Left lobe of liver (tissue), 2 donors: ENCODE data around the gene ATOH8. TPM values are rescaled to one million over a fixed set of nuclear protein-coding genes. Genes with fewer than 3 reads are reported as not detected.
"Not testable (repeated sequence)": the region's sequence is repeated elsewhere in the genome, so short reads cannot be mapped to it uniquely, and the experiment has no call there.

ENCODE experiments used
- ATAC-seq: fragments of 200-7000 bp; cut with Tn5 transposase; one replicate; pipeline ENCODE4 v1.9.1; 2020; ENCODE audit warnings: mild to moderate bottlenecking, moderate library complexity
- DNase-seq: peaks from one replicate; pipeline ENCODE4 v3.0.0-alpha.2; 2020; ENCODE audit warnings: low spot score
- total RNA-seq: library from RNA; stranded (reverse); gene quantifications from one replicate; pipeline ENCODE4 v1.2.1, GENCODE V29; 2021
- donor health status: DM: no; HTN: no; CAD: no; lungs with moderate emphysema.
- donor health status: DM: no; HTN: yes; CAD: no.

The ATOH8 gene
- total RNA-seq, 1 donor from 2014 or later, result 28.0 TPM

DNA sequence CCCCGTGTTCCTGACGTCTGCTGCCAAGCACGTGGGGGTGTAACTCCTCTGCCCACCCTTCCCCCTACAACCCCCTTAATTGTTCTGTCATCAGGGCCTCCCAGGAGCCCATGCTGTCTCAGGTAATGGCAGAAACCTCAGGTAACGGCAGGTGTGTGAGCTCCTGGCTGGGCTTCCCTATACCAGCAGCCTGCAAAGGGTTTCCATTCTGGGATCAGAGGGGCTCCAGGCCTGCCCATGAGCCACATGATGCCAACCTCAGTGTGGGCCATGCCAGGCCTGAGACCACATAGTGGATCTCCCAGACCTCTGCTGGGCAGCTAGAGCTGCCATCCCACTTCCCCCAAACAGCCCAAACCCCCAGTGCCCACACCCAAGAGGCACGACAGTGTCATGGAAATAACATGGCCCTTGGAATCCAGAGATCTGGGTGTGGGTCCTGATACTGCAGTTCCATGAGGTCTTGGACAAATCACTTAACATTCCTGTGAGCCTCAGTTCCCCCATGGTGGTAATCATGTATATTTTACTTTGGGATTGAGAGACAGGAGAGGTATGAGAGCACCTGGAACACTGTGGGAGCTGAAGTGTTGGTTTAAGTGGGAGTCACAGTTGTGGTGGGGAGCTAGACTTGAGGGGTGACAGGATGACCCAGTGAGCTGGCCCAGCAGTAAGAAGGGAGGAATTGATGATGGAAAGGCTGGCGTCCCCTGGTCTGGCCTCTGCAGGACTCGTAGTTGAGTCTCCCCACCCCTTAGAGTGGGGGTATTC lies 59.6 kb downstream of the ATOH8 start:
- DNase-seq, result peak; percentile 42
- ATAC-seq, result no peak

DNA sequence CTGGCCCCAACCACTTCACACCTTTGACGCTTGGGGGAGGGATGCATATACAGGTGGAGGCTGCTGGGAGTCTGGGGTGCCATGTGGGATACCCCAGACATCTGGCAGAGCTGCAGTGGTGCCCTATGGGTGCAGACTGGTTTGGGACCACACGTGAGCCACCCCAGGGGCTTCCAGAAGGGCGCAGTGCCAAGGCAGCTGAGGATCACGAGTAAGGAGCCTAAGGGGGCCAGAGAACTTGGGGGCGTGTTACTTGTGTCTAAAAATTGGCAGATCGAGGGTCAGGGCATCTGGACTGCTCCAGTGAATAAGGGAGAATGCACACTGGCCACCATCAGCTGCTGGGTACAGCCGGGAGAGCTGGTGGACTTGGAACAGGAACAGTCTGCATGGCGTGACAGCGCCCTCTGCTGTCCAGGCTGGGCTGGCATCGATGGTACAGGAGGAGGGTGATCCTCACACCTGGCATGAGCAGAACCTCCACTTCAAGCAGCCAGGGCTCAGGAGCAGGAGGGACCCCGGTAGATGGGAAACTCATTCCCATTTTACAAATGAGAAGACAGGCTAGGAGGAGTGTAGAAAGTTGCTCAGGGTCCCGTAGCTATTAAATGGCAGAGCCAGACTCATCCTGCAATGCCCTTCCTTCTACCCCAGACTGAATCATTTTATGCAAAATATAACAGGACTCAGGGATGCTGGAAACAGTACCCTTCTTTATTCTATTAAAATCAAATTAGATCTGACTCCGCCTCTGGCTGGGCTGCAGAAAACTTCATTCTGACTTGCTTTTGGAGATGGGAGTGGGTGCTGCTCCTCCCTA lies 60.4 kb downstream of the ATOH8 start:
- peak; percentile 93 for DNase-seq
- peak; percentile 97 for ATAC-seq

DNA sequence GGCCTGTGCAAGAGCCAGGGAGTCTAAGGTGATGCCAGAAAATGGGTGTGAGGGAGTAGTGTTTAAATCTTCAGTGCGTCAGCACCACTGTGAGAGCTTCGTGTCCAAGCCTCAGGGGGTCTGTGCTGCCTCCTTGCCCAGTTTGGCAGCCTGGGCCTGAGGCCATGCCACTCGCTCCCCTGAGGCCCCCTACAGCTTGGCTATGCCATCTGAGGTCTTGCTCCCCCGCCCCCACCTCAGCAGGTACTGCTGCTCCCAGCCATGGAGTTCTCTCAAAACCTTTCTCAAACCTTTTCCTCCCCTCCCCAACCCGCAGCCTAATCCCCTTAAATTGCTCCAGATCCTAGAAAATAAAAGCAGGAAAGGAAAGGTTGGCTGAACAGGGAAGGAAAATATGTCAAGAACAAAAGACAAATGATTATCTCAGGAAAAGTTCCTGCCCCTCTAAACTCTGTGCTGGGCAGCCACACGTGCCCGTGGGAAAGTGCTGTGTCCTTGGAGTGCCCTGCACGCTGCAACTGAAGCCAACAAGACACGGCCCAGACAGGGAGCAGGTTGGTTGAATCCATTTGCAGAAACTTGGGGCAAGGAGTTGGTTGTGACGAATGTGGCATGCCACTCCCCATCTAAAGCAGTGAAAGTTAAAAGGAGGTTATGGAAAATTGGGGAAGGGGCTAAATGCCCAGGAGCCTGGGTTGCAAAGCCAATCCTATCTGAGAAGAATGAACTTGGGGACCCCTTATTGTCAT lies 61.2 kb downstream of the ATOH8 start:
- no peak for ATAC-seq
- no peak for DNase-seq

DNA sequence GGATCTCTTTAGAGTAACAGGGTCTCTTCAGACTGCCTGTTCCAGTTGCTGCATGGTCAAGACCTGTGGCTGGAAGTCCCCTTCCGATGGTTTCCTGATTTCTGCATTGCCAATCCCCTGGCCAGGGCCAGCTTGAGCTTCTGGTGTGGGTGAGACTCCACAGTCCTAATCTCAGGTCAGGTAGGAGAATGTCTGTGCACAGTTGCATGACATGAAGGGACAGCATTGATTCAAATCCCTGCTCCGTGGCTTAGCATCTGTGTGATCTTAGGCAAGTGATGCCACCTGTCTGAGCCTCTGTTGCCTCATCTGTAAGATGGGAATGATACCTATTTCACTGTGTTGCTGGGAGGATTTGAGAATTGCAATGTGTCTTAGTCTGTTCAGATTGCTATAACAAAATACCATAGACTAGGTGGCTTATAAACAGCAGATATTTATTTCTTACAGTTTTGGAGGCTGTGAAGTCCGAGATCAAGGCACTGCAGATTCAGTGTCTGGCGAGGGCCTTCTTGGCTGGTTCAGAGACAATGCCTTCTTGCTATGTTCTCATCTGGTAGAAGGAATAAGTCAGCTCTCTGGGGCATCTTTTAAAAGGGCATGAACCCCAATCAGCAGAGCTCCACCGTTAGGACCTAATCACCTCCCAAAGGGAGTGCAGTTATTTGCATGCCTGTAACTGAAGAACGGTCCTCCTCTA lies 66.2 kb downstream of the ATOH8 start:
- no peak for DNase-seq
- ATAC-seq, result no peak

DNA sequence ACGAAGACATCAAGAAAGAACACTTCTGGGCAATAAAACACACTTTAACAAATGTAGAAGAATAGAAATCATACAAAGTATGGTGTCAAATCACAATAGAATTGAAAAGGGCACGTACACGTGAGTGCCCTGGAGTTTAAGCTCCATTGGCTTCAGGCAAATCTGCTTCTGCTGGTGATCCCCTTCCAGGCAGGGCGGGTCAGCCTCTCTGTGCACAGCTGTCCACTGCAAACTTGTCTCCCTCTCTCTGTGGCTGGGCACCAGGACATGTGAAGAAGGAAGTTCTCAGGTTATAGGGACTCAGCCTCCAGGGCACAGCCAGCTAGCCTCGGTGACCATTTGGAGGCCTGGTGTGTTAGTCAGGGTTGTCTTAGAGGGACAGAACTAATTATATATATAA lies 69.0 kb downstream of the ATOH8 start:
- ATAC-seq (no peak), DNase-seq (no peak)

DNA sequence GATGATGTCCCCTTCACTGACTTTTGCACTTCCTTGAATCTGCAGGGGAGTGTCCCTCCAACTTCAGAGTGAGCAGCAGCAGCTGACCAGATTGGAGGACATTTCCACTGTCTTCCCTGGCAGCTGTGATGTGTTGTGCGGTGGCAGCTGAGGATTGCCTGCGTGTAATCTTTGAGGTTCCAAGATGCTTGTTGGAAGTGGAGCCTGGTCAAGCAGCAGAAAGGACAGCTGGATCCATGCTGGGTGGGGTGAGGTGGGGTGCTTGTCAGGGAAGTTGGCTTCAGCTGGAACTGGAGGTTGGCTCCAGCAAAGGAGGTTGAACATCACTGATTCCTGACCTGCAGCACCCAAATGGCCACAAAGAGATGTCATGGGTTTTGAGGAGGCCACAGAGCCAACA lies 70.2 kb downstream of the ATOH8 start:
- DNase-seq (no peak), ATAC-seq (no peak)

DNA sequence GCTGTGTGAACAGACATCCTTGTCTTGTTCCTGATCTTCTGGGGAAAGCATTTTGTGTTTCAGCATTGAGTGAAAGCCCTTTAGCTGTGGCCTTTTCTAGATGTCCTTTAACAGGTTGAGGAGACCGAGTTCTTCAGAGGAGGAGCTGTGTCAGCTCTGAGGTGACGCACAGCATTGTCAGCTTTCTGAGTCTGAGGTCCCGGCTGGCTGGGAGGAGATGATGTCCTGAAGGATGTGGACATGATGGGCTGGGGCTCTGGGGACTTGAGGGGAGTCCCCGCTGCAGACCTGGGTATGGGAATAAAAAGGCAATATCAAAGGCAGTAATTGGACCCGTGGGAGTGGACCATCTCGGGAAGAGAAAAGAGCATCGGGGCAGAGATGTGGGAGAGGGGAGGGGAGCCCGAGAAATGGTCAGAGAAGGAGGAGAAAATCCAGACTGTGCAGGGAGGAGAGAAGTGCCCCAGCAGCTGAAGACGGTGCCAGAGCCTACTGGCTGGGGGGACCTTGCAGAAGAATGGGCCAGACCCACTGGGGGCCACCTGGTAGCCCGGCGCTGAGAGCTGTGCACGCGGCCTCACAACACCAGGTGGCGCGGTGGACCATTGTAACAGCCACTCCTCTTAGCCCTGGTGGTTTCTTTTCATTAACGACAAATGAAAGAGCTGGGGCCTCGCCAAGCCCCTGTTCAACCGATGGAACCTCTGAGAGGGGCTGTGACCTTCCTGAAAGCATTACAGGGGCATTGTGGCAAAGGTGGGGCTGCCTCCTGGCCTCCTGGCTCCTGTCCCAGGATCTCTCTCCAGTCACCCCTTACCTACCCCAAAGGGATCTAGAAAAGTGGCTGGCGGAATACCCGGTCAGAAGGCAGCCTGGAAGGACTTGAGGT lies 73.4 kb downstream of the ATOH8 start:
- DNase-seq, result peak; percentile 70
- ATAC-seq, result peak; percentile 98

DNA sequence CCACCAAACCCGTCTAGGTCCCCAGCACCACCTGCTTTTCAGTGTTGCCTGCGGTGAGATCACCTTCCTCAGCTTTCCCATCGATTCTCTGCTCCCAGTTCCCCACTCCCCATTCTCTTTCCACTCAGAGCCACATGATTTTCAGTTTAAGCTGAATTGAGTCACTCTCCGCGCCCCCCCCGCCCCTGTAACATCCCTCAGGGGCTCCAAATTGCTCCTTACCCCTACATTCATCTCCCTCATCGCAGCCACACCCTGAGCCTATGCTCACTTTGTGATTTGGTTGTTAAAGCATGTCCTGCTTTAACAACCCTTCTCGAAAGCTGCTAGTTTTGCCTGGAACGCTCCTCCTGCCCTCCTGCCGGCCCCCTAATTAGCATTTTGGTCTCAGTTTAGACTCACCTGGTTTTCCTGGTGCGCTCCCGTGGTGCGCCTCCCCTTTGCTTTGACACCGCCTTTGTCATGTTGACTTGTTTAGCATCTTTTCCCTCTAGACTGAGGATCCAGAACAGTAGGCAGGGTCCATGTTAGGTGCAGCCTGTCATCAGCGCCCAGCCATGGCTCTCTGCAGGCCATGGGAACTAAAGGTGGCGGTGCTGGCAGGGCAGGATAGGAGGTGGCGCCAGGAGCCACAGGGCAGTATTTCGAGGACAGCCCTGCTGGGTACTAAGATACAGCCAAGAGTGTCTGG lies 74.2 kb downstream of the ATOH8 start:
- ATAC-seq (no peak), DNase-seq (no peak)

DNA sequence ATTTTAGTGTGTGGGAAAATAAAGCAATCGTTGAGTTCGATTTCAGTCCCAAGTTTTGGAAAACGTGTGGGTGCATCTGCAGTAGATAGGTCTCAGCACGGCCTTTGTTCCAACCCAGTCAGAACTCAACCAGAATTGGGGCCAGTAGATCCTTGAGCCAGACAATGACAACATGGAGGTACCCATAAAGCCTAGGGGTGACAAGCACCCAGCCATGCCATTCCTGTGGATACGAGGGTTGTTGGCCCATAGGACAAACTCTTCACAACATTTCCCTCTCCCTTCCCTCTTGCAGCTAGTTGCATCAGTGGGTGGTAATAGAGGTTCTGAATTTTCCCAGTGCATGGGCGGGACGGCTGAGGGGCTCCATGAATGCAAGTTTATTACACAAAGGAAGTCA lies 74.9 kb downstream of the ATOH8 start:
- ATAC-seq, result no peak

DNA sequence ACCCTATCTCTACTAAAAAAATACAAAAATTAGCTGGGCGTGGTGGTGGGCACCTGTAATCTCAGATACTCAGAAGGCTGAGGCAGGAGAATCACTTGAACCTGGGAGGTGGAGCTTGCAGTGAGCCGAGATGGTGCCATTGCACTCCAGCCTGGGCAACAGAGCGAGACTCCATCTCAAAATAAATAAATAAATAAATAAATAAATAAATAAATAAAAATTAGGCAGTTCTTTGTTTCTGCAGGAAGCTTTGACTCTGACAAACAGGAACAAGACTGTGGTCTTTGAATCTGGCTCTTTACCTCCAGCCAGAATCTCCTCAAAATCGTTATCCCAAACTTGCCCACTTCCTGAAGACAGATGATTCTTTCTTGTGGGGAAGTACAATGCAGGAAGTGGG lies 75.6 kb downstream of the ATOH8 start:
- not testable (repeated sequence) for ATAC-seq, DNase-seq

More for the DNA sequence above, 74.9 kb downstream of the ATOH8 start:
- DNase-seq, result no peak

DNA sequence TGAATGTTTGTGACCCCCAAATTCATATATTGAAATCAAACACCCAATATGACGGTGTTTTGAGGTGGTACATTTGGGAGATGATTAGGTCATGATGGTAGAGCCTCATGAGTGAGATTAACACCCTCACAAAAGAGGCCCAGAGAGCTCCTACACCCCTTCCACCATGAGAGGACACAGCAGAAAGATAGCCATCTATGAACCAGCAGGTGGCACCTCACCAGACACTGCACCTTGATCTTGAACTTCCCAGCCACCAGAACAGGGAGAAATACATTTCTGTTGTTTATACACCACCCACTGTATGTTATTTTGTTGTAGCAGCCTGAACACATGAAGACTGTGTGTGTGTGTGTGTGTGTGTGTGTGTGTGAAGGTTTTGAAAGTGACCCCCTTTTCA lies 76.9 kb downstream of the ATOH8 start:
- DNase-seq, result no peak

DNA sequence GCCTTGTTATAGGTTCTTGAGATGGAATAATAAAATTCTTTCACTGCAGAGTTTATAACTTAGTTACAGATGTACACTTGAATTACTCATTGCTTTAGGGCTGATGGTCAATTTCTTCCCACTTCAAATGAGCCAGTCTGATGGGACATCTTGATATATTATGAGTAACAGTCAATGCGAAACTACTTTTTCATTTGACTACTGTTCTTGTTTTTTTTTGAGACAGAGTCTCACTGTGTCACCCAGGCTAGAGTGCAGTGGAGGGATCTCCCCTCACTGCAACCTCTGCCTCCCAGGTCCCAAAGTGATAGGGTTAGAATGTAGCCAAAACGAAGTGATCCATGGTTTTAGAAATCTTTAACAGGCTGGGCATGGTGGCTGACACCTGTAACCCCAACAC lies 77.9 kb downstream of the ATOH8 start:
- no peak for ATAC-seq
- DNase-seq, result no peak

More for the DNA sequence above, 76.9 kb downstream of the ATOH8 start:
- ATAC-seq, result no peak

DNA sequence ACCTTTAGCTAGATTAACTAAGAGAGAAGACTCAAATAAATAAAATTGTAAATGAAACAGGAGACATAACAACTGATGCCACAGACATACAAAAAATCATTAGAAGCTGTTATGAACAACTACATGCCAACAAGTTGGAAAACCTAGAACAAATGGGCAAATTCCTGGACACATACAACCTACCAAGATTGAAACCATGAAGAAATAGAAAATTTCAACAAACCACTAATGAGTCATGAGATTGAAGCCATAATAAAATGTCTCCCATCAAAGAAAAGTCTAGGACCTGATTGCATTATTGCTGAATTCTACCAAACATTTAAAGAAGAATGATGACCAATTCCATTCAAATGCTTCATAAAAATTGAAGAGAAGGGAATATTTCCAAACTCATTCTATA lies 80.7 kb downstream of the ATOH8 start:
- no peak for DNase-seq
- ATAC-seq, result no peak

Other genes starting within 250 kb of the ATOH8 start
- gene MAT2A, start 214.8 kb upstream of the ATOH8 start, total RNA-seq, result 76.6 TPM
- 232 TPM for gene GGCX, start 192.5 kb upstream of the ATOH8 start, total RNA-seq
- 69.9 TPM for gene VAMP8, start 176.4 kb upstream of the ATOH8 start, total RNA-seq
- 31.7 TPM for gene VAMP5, start 169.6 kb upstream of the ATOH8 start, total RNA-seq
- gene RNF181, start 158.2 kb upstream of the ATOH8 start, total RNA-seq, result 52.8 TPM
- 20.0 TPM for gene TMEM150A, start 151.3 kb upstream of the ATOH8 start, total RNA-seq
- gene C2orf68, start 141.9 kb upstream of the ATOH8 start, total RNA-seq, result 15.9 TPM
- gene USP39, start 137.8 kb upstream of the ATOH8 start, total RNA-seq, result 18.6 TPM
- 9.8 TPM for gene SFTPB, start 85.8 kb upstream of the ATOH8 start, total RNA-seq
- gene GNLY, start 59.6 kb upstream of the ATOH8 start, total RNA-seq, result 0.68 TPM
- gene ST3GAL5, start 135.0 kb downstream of the ATOH8 start, total RNA-seq, result 12.8 TPM